GM20000 (cell line): ENCODE results near the gene CAMK2G.
A peak's percentile ranks its signal among the peaks of the same experiment; 100 is the strongest.

Experiments used
- DNase-seq: peaks from one replicate; pipeline ENCODE4 v3.0.0; 2012; ENCODE audit warnings: low spot score
- CTCF ChIP-seq: IDR thresholded peaks from 2 replicates; pipeline ENCODE4 v1.5.1; 2012; ENCODE audit warnings: mild to moderate bottlenecking, control low read depth; ENCODE audit errors: extremely low read depth, missing control alignments

CAMK2G gene

GRCh38 chr10:73908853-73909539 lies 34.6 kb upstream of the CAMK2G start:
- no peak for TF ChIP-seq CTCF
- DNase-seq = peak; percentile 77

- DNase-seq = no peak
- TF ChIP-seq CTCF = no peak
These were observed 33.6 kb upstream of the CAMK2G start for GRCh38 chr10:73907841-73908517.

- DNase-seq = no peak
- no peak for TF ChIP-seq CTCF
These were observed 32.4 kb upstream of the CAMK2G start for GRCh38 chr10:73906524-73907447.

GRCh38 chr10:73905256-73906020 lies 31.1 kb upstream of the CAMK2G start:
- TF ChIP-seq CTCF = no peak
- DNase-seq = no peak

GRCh38 chr10:73902351-73902750 lies 28.0 kb upstream of the CAMK2G start:
- TF ChIP-seq CTCF = no peak
- DNase-seq = no peak

GRCh38 chr10:73901261-73901660 lies 26.9 kb upstream of the CAMK2G start:
- TF ChIP-seq CTCF = no peak
- no peak for DNase-seq
